22Rv1 (cell line): ENCODE results near the gene ZNF385D.

ENCODE experiments used
- H3K27ac ChIP-seq: fragments of 450-650 bp; 2 replicates; pipeline ENCODE4 v1.5.1; 2017
- ZFX ChIP-seq: fragments of 450-650 bp; IDR thresholded peaks from 2 replicates; pipeline ENCODE4 v1.6.1; 2017; ENCODE audit warnings: antibody characterized with exemption, borderline replicate concordance
- TF ChIP-seq, protein P1 (sequence below): fragments of 450-650 bp; IDR thresholded peaks from 2 replicates; pipeline ENCODE4 v1.5.1; 2017; ENCODE audit warnings: mild to moderate bottlenecking

Gene ZNF385D

DNA sequence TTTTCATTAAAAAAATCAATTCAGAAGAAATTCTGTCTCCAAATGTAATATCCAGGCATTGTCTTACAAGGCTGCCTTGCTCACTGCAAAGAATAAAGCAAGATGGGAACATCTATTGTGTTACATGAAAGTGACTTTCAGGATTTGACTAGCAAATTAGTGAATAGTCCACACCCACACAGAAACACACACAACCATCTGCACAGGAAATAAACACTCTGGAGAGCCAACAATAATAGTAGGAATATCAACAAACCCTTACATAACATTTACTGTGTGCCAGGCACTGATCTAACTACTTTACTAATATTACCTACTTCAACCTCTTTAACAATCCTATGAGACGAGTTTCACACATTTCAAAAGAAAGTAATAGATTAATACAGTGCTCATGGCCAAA is 28.9 kb upstream of the ZNF385D start:
- no peak overlapping the region for H3K27ac ChIP-seq
- TF ChIP-seq ZFX, result no peak

DNA sequence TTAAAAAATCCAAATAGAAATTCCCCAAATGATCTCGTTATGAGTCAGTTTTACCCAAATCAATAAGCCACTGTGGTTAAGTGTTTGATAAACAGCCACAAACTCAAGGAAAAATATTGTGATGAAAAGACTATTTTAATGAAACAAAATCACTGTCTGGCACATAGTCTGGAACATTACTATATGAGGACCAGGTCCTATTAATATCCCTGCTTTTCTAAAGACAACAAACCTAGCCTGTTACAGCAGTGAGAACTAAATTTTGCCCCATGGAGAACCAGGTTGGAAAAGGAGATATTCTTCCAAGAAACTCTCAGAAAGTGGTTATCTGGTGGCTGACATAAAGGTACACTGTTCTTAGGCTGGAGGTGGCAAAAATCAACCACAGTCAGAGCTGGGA is 27.7 kb upstream of the ZNF385D start:
- TF ChIP-seq, protein P1, sequence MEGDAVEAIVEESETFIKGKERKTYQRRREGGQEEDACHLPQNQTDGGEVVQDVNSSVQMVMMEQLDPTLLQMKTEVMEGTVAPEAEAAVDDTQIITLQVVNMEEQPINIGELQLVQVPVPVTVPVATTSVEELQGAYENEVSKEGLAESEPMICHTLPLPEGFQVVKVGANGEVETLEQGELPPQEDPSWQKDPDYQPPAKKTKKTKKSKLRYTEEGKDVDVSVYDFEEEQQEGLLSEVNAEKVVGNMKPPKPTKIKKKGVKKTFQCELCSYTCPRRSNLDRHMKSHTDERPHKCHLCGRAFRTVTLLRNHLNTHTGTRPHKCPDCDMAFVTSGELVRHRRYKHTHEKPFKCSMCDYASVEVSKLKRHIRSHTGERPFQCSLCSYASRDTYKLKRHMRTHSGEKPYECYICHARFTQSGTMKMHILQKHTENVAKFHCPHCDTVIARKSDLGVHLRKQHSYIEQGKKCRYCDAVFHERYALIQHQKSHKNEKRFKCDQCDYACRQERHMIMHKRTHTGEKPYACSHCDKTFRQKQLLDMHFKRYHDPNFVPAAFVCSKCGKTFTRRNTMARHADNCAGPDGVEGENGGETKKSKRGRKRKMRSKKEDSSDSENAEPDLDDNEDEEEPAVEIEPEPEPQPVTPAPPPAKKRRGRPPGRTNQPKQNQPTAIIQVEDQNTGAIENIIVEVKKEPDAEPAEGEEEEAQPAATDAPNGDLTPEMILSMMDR, result no peak
- no peak for TF ChIP-seq ZFX
- no peak overlapping the region for H3K27ac ChIP-seq

DNA sequence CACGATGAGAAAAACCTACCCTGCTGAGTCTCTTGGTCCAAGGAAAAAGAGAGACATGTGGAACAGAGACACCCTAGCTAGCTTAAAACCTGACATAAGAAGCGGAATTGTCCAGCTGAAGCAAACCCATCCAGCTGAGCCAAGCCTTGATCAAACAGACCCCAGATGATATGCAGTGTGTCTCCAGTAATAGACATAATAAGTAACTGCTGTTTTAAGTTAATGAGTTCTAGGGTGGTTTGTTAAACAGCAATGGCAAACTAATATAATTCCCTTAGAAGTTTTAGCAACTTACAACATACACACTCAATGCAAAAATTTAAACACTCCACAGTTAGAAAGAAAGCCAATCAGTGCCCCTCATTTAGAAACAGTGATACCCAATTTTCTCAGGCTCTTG is 26.8 kb upstream of the ZNF385D start:
- TF ChIP-seq ZFX, result no peak
- TF ChIP-seq, protein P1, result no peak
- H3K27ac ChIP-seq, result no peak overlapping the region

DNA sequence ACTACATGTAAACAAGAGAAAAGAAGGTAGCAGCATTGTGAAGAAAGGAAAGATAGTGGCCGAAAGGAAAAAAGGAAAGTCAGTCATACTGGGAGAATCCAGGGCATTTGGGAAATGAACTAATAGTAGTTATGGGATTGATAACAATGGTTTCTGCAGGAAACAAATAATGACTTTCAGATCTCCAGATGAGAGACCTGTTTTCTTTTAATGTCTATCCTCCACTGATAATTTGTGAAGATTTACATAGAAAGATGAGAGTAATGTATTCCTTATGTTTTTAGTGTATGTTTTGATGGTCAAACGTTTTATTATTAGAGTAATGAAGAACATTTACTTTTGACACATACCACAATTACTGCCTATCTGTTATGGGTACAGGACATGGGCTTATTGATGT is 15.0 kb upstream of the ZNF385D start:
- TF ChIP-seq, protein P1, result no peak
- no peak for TF ChIP-seq ZFX
- H3K27ac ChIP-seq, result no peak overlapping the region

DNA sequence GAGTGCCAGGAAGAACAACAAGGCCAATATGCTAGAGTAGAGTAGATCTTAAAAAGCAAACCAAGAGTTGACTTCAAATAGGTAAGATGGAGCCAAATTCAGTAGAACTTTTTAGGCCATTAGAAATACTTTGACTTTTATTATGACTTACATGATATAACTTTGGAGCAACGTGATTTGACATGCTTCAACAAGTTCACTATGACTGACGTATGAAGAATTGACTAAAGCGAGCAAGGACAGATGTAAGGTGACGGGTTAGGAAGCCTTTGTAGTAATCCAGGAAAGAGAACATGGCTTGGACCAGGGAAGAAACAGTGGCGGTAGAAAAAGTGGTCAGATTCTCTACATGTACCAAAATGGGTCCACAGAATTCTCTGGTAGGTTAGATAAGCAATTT is 4.9 kb upstream of the ZNF385D start:
- TF ChIP-seq, protein P1, result no peak
- TF ChIP-seq ZFX, result no peak
- no peak overlapping the region for H3K27ac ChIP-seq

DNA sequence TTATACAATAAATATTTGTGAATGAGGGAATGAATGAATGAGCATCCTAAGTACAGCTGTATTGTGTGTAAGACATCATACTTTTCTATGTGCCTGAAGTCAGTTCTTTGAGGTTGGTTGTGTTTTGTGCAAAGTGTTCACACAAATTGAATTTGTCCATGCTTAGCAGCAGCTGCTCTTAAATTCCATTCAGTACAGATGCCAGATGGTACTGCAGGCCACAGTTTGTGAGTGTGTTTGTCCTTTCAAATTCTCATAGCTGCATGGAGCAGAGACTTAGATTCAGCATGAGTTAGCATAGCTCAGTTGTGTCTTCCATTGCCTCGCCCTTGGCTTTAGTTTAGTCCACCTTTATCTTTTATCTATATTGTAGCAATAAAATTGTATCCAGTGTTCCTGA is 3.8 kb upstream of the ZNF385D start:
- no peak overlapping the region for H3K27ac ChIP-seq
- TF ChIP-seq, protein P1, result no peak
- TF ChIP-seq ZFX, result no peak

DNA sequence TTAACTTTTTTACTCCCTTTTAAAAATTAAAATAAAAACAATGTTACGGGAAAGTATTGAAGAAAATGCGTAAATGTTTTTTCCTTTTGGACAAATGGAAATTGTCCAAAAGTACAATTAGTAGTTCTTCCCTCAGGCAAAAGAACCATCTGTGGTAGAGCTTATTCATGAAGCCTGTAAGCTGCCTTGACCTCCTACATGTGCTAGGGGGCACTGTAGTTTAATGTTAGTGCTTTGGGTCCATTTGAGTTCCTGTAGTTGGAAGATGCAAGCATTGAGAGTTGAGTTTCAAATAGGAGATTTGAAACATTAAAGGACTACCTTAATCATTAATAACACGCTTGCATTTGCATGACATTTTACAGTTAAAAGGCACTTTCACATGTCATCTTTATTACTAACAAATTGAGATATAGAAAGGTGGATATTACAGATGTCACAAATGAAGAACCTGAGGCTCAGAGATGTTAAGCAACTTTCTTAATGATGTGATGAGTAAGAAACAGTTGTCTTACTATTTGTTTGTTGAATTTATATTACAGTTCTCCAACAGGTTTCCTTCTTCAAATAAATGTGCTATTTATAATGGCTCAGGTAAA is 1.8 kb upstream of the ZNF385D start:
- no peak overlapping the region for H3K27ac ChIP-seq
- TF ChIP-seq, protein P1, result peak; percentile 80
- no peak for TF ChIP-seq ZFX

DNA sequence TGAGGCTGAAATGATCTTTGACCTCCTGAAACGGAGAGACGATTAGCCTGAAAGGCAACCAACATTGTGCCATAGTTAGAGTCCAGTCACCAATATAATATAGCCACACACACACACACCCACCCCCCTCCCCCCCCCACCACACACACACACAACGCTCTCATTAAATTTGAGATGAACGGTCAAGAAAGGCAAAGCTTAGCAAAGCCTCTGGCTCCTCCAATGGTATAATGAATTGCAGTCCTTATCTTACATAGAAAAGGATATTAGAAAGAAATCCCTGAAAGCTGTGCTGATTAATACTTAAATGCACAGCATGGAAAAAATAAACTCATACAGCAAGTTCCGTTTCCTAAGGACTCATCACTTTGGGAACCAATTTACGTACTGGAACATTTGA is 876 bp upstream of the ZNF385D start:
- TF ChIP-seq, protein P1, result no peak
- TF ChIP-seq ZFX, result no peak
- no peak overlapping the region for H3K27ac ChIP-seq
